SJSA1 (cell line): ENCODE results near the gene NOTCH3. TPM values are rescaled to one million over a fixed set of nuclear protein-coding genes. Genes with fewer than 3 reads are reported as not detected.

Source experiments
- DNase-seq, 2 experiments: peaks; one replicate each; pipeline ENCODE4 v3.0.0-alpha.2; 2015 to 2020; ENCODE audit warnings: low spot score in 2 of 2, low read depth in 1 of 2
- H3K27ac ChIP-seq: fragments of 250-450 bp; sonication (Bioruptor Pico); 2 replicates; pipeline ENCODE4 v1.5.1; 2020; ENCODE audit warnings: mild to moderate bottlenecking, moderate library complexity
- H3K27me3 ChIP-seq: fragments of 250-450 bp; sonication (Bioruptor Pico); replicated peaks from 2 replicates; pipeline ENCODE4 v1.5.1; 2020; ENCODE audit warnings: mild to moderate bottlenecking, moderate library complexity
- H3K36me3 ChIP-seq: fragments of 250-450 bp; sonication (Bioruptor Pico); 2 replicates; pipeline ENCODE4 v1.5.1; 2020; ENCODE audit warnings: mild to moderate bottlenecking
- H3K4me1 ChIP-seq: fragments of 250-450 bp; sonication (Bioruptor Pico); replicated peaks from 2 replicates; pipeline ENCODE4 v1.6.1; 2021; ENCODE audit warnings: mild to moderate bottlenecking
- H3K4me3 ChIP-seq: fragments of 250-450 bp; sonication (Bioruptor Pico); 2 replicates; pipeline ENCODE4 v1.5.1; 2020; ENCODE audit warnings: mild to moderate bottlenecking
- H3K9me3 ChIP-seq: fragments of 250-450 bp; sonication (Bioruptor Pico); replicated peaks from 2 replicates; pipeline ENCODE4 v1.5.1; 2020; ENCODE audit warnings: mild to moderate bottlenecking
- total RNA-seq: library from RNA; depleted of rRNA; stranded (reverse); fragments of >200 nt; shearing (Covaris generic); gene quantifications from 2 replicates; pipeline ENCODE4 v1.2.3, GENCODE V29; 2014

Gene NOTCH3
- total RNA-seq, 1 experiment from 2014 or later = 33.1 TPM

DNA sequence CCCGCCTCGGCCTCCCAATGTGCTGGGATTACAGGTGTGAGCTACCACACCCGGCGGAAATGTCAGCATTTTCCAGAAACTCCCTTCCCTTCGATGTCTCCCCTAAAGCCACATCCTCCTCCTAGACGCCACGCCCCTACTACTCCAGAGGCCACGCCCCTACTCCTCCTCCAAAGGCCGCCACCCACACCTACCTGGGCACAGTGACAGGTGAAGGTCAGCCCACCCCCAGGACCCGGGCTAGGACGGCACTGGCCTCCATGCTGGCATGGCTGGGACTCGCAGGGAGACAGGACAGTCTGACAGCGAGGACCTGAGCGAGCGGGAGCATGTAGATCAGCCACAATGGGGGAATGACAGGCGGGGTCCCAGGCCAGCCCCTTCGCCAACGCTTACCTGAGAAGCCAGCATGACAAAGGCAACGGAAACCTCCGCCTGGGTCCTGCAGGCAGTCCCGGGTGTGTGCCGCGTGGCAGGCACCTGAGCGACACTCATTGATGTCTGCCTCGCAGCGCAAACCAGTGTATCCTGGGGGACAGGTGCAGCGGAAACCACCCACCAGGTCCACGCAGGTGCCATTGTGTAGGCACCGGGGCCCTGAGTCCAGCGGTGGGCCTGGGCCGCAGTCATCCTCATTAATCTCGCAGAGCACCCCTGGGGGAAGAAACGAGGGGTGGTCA is 22.0 kb downstream of the NOTCH3 start:
- DNase-seq = no peak
- H3K4me3 ChIP-seq = no peak overlapping the region
- H3K9me3 ChIP-seq = peaks cover 4% of the 10 kb centered on the region; the same call in 1 of the 2 replicates
- no peaks in the 10 kb centered on the region for H3K27me3 ChIP-seq
- peaks cover 65% of the 10 kb centered on the region for H3K36me3 ChIP-seq
- H3K4me1 ChIP-seq = peaks cover 10% of the 10 kb centered on the region
- H3K27ac ChIP-seq = no peak overlapping the region

DNA sequence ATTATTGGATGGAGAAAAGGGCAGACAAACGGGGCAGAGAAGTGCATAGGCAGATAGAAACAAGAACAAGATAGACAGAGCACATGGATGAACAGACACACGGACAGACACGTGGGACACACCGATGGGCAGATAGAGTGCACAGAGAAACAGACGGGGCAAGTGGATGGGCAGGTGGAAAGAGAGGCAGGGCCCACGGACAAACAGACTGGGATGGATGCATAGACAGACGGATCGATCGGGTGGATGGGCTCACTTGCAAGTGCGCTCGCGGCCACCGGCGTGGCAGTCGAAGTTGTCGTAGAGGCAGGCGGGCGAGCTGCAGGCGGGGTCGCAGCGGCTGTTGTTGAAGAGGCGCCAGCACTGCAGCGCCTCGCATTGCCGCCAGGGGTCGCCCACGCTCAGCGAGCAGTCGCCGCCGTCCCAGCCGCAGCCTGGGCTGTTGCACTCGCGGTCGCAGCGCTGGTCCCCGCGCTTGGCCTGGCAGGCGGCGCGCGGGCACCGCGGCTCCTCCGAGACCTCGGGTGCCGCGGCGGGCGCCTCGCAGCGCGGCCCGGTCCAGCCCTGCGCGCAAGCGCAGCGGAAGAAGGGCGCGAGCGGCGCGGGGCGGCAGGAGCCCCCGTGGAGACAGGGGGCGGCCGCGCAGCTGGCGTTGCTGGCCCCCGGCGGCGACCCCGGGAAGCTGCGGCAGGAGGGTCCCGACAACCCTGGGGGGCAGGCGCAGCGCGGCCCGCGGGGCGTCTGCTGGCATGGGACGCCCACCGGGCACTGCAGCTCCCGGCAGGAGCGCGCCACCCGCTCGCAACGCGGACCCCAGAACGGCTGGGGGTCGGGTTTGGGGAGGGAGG is 23.3 kb downstream of the NOTCH3 start:
- Histone ChIP-seq H3K36me3 (peaks cover 63% of the 10 kb centered on the region), H3K4me3 (peak overlapping the region; percentile 25), H3K4me1 (peaks cover 10% of the 10 kb centered on the region), H3K27me3 (no peaks in the 10 kb centered on the region), H3K9me3 (peaks cover 4% of the 10 kb centered on the region; the same call in 1 of the 2 replicates), H3K27ac (no peak overlapping the region)
- DNase-seq = peak; percentile 63 to 84

DNA sequence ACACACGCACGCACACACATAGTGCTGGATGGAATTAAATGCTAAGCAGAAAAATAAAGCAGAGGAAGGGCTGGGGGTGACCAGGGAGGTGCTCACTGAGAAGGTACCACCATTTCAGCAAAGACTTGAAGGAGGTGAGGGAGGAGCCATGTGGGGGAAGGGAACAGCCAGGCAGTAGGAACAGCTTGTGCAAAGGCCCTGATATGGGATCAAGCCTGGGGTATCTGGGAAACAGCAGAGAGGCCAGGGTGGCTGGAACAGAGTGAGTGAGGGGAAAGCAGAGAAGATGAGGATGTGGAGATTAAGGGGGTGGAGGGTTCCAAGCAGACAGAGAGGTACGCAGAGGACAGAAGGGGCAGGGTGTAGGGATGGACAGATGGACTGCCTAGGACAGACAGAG is 25.2 kb downstream of the NOTCH3 start:
- H3K27me3 ChIP-seq = no peaks in the 10 kb centered on the region
- DNase-seq = no peak
- no peak overlapping the region for H3K27ac ChIP-seq
- peaks cover 68% of the 10 kb centered on the region for H3K36me3 ChIP-seq
- H3K4me1 ChIP-seq = peaks cover 10% of the 10 kb centered on the region
- H3K4me3 ChIP-seq = no peak overlapping the region
- peaks cover 4% of the 10 kb centered on the region; the same call in 1 of the 2 replicates for H3K9me3 ChIP-seq

DNA sequence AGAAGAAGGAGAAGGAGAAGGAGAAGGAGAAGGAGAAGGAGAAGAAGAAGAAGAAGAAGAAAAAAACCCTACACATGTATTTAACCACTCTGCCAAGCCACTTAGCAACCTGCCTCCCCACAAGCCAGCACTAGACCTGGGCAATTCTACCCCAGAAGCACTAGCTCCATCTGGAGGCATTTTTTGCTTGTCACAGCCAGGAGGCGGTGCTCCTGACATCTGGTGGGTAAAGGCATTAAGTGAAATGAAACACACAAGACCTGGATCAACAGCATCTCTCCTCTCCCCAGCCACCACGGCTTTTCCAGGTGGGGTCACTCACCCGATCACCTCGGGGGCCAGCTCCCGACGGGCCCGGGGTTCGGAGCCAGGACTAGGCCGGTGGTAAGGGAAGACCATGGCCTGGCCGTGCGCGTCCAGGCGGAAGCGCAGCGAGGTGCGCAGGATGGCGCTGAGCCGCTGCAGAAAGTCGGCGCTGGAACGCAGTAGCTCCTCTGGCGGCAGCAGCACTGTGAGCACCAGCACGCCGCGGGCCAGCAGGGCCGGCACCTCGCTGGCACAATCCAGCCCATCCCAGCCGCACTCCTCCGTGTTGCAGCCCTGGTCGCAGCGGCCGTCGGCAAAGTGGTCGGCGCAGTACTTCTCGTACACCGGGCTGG is 26.9 kb downstream of the NOTCH3 start:
- H3K4me3 ChIP-seq = no peak overlapping the region
- no peak for DNase-seq
- peaks cover 60% of the 10 kb centered on the region for H3K36me3 ChIP-seq
- H3K27ac ChIP-seq = no peak overlapping the region
- H3K4me1 ChIP-seq = peaks cover 10% of the 10 kb centered on the region
- H3K27me3 ChIP-seq = no peaks in the 10 kb centered on the region
- H3K9me3 ChIP-seq = peaks cover 4% of the 10 kb centered on the region; the same call in 1 of the 2 replicates

DNA sequence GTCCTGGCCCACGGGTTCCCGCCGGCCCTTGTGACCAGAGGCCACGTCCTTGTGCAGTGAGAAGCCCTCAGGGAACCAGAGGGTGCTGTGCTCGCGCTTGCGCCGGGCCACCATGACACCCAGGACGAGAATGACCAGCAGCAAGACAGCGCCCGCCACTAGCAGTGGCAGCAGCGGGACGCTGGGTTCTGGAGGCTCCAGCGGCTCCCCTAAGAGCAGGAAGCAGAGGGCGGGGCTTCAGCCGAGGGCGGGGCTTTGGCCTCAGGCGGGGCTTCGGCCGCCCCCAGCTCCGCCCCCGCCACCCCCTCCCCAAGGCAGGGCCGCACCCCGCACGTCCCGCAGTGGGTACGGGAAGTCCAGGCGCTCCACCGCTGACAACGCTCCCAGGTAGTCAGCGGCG is 30.4 kb downstream of the NOTCH3 start:
- DNase-seq = no peak
- Histone ChIP-seq H3K27ac (no peak overlapping the region), H3K9me3 (no peaks in the 10 kb centered on the region), H3K4me3 (no peak overlapping the region), H3K4me1 (no peaks in the 10 kb centered on the region), H3K36me3 (peaks cover 53% of the 10 kb centered on the region), H3K27me3 (no peaks in the 10 kb centered on the region)

DNA sequence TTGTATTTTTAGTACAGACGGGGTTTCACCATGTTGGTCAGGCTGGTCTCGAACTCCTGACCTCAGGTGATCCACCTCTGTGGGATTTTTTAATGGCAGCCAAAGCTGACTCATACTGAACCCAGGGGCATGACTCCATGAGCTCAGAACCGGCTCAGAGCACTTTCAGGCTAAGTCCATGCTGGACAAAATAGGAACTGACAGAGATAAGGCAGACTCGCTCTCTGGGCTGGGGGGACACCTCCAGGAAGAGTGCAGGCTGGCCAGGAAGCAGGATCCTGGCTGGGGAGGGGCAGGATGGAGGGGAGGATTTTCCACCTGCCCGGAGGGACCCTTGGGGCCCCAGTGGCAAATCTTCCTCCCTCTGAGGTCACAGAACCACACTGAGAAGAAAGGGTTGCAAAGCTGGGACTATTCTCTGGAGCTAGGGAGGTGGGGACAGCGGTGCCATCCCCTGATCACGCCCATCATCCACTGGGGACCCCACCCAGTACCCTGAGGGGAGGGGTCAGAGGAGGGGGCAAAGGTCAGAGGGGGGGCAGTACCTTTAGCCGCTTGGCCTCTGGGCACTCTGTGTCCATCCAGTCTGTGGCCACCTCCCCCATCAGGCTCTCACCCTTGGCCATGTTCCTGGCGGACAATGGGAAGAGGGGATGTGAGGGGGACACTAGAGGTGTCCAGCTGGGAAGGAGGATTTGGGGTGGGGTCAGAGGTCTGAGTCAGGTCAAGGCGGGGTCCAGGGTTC is 31.1 kb downstream of the NOTCH3 start:
- H3K4me1 ChIP-seq = no peaks in the 10 kb centered on the region
- no peak overlapping the region for H3K4me3 ChIP-seq
- no peaks in the 10 kb centered on the region for H3K27me3 ChIP-seq
- DNase-seq = no peak
- no peak overlapping the region for H3K27ac ChIP-seq
- H3K36me3 ChIP-seq = peaks cover 56% of the 10 kb centered on the region
- H3K9me3 ChIP-seq = no peaks in the 10 kb centered on the region

DNA sequence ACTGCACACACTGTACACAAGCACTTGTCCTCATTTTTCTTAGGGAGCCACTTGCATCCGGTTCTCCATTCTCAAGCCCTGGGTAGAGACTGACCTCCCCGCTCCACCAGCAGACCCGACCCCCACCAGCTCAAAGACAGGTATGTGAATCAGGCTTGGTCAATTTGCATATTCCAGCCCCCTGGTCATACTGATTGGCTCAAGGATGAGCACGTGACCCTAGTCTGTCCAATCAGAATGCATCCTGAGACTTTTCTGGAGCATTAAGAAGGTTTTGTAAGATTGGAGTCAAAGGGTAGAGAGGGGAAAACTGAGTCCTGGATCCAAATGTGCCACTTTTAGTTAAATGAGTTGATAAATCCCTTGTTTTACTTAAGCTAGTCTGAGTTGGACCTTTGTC is 34.1 kb downstream of the NOTCH3 start:
- DNase-seq = no peak
- H3K36me3 ChIP-seq = peaks cover 59% of the 10 kb centered on the region

DNA sequence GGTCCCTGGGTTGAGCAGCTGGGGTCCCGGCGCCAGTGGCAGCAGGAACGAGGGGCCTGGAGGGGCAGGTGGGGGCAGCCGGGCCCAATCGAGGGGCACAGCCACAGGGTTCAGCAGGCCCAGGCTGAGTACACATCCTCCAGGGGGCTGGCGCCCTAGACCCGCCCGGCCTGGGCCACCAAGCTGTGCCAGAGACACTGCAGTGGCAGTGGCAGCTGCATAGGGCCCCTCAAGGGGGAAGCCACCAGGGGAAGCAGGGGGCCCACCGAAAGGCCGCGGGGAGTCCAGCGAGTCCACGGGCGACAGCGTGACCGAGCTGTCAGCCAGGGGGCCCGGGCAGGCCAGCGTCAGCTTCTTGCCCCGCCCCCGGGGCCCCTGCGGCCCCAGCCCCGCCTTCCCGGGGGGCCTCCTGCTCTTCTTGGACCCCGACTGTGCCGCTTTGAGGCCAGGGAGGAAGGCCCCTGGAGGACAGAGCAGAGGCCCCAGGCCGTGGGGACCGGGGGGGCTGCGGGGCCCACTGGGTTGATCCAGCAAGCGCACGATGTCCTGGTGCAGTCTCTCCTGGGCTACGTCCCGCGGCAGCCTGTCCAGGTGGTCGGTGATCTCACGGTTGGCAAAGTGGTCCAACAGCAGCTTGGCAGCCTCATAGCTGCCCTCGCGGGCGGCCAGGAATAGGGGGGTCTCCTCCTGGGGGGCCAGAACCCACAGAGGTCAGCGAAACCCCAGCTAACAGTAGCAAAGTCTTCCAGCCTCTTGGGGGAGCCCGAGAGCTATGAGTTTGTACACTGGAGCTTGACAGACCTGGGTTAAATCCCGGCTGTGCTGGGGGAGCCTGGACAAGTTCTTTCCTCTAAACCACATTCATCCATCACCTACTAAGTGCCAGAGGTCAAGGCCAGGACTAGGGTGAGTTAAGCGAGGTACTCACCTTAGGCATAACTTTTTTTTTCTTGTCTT is 39.5 kb downstream of the NOTCH3 start:
- Histone ChIP-seq H3K27me3 (no peaks in the 10 kb centered on the region), H3K4me3 (no peak overlapping the region), H3K4me1 (no peaks in the 10 kb centered on the region), H3K27ac (no peak overlapping the region), H3K36me3 (peaks cover 33% of the 10 kb centered on the region), H3K9me3 (no peaks in the 10 kb centered on the region)
- peak in 1 of 2 experiments; percentile 37 for DNase-seq

More for the DNA sequence above, 34.1 kb downstream of the NOTCH3 start:
- Histone ChIP-seq H3K4me1 (no peaks in the 10 kb centered on the region), H3K9me3 (no peaks in the 10 kb centered on the region), H3K27me3 (no peaks in the 10 kb centered on the region), H3K27ac (no peak overlapping the region), H3K4me3 (no peak overlapping the region)

DNA sequence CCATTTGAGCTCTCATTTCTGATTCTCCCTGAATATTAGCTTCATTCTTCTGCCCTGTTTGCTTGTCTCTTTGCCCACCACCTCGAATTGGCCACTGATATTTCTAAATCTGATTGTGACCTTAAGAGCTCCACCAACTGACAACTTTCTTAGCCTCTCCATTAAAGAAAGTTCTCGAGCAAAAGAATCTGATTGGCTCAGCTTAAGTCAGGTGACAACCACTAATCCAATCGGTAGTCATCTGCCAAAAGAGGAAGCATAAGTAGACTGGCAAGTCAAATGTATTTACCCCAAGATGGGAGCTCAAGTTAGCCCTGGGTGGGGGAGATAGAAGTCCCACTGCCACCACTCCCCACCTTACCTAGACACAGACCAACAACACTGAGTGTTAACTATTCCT is 41.5 kb downstream of the NOTCH3 start:
- Histone ChIP-seq H3K36me3 (peaks cover 23% of the 10 kb centered on the region), H3K4me1 (no peaks in the 10 kb centered on the region), H3K27ac (no peak overlapping the region), H3K4me3 (no peak overlapping the region), H3K9me3 (0 out of 2 replicates have a peak, but pooled peaks cover 2% of the 10 kb centered on the region), H3K27me3 (no peaks in the 10 kb centered on the region)
- no peak for DNase-seq

DNA sequence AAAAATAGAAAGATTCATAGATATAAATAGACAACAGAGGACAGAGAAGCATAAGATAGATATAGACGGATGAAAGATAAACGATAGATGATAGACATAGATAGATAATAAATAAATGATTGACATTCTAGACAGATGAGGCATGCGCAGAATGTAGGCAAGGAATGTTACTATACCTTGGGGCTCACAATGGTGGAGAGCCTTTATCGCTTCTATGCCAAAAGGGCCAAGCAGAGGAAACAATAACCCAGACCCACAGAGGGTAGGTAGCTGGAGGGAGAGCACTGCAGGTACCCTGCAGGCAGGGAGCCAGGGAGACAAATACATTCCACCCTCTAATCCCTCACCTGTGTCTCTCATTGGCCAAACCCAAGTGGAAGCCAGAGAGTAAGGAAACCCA is 44.4 kb downstream of the NOTCH3 start:
- Histone ChIP-seq H3K27me3 (no peaks in the 10 kb centered on the region), H3K9me3 (0 out of 2 replicates have a peak, but pooled peaks cover 4% of the 10 kb centered on the region), H3K36me3 (peaks cover 6% of the 10 kb centered on the region; the same call in 1 of the 2 replicates), H3K27ac (no peak overlapping the region), H3K4me1 (no peaks in the 10 kb centered on the region), H3K4me3 (no peak overlapping the region)
- no peak for DNase-seq

DNA sequence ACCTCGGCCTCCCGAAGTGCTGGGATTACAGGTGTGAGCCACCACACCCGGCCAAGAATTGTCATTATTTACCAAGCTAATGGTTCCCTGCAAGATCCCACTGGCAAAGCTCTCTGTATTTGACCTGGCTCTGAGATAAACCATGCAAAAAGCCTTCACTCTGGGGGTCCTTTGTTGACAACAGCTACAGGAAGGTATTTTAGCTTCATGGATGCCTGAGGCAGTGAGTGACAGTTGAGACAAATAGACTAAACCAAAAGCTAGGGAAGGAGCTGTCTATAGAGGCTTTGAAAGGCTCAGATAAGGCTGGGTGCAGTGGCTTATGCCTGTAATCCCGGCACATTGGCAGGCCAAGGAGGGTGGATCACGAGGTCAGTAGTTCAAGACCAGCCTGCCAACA is 45.5 kb downstream of the NOTCH3 start:
- H3K36me3 ChIP-seq = no peaks in the 10 kb centered on the region
- no peaks in the 10 kb centered on the region for H3K27me3 ChIP-seq
- no peak overlapping the region for H3K27ac ChIP-seq
- no peaks in the 10 kb centered on the region for H3K4me1 ChIP-seq
- no peak overlapping the region for H3K4me3 ChIP-seq
- H3K9me3 ChIP-seq = 0 out of 2 replicates have a peak, but pooled peaks cover 4% of the 10 kb centered on the region
- DNase-seq = no peak

DNA sequence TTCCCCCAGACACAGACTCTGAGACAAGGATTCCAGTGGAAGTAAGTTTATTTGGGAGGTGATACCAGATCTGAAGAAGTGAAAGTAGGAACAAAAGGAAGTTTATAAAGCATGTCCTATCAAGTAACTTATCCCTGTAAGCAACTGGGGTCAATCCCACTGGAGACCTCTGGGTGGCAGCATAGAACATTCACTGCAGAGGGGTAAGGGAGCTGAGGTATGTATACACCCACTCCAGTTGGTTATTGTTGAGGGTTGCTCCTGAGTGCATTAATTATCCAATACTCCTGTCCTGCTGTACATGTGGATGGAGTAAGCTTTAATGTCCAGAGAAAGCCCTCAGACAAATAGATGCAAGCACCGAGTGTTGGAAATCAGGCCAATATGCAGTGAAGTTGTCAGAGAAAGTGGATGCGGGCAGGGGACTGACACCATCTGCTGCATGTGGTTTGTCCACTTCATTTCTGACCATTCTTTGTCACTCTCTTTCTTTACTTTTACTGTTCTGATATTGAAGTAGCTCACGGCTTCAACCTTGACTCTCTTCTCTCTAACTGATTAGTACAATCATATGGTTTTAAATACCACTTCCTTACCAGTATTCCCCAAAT is 46.7 kb downstream of the NOTCH3 start:
- H3K36me3 ChIP-seq = no peaks in the 10 kb centered on the region
- no peaks in the 10 kb centered on the region for H3K4me1 ChIP-seq
- no peak overlapping the region for H3K4me3 ChIP-seq
- H3K9me3 ChIP-seq = 0 out of 2 replicates have a peak, but pooled peaks cover 4% of the 10 kb centered on the region
- H3K27me3 ChIP-seq = no peaks in the 10 kb centered on the region
- no peak overlapping the region for H3K27ac ChIP-seq
- DNase-seq = peak in 1 of 2 experiments; percentile 42
